Heart left ventricle (tissue), 16 donors: ENCODE data around the gene DSCAML1. TPM values are rescaled to one million over a fixed set of nuclear protein-coding genes. Genes with fewer than 3 reads are reported as not detected.
"Not testable (repeated sequence)": the region's sequence is repeated elsewhere in the genome, so short reads cannot be mapped to it uniquely, and the experiment has no call there.

Experiments used
- ATAC-seq, 4 donors: fragments of 200-7000 bp; cut with Tn5 transposase; one replicate each; pipeline ENCODE4 v1.9.1; 2020 to 2022; ENCODE audit warnings: moderate library complexity in 4 of 4, mild to moderate bottlenecking in 3 of 4, moderate number of reproducible peaks in 1 of 4
- DNase-seq, 5 donors: peaks; one replicate each; pipeline ENCODE4 v3.0.0-alpha.2; 2020
- H3K27ac ChIP-seq, 12 donors: fragments of 200-600 bp; sonication (generic) in 4 of 12; one replicate each; pipeline versions ENCODE4 v1.5.0 to v1.8.0; 2016 to 2022; ENCODE audit warnings: mild to moderate bottlenecking in 2 of 12
- H3K27me3 ChIP-seq, 9 donors: fragments of 200-600 bp; sonication (generic) in 2 of 9; one replicate each; pipeline versions ENCODE4 v1.5.1 to v1.8.0; 2016 to 2022; ENCODE audit warnings: mild to moderate bottlenecking in 3 of 9
- H3K36me3 ChIP-seq, 9 donors: fragments of 200-600 bp; sonication (generic) in 2 of 9; one replicate each; pipeline versions ENCODE4 v1.5.0 to v1.8.0; 2018 to 2022; ENCODE audit warnings: mild to moderate bottlenecking in 2 of 9
- H3K4me1 ChIP-seq, 12 donors: fragments of 200-600 bp; sonication (generic) in 4 of 12; one replicate each; pipeline versions ENCODE4 v1.5.0 to v1.8.0; 2016 to 2022; ENCODE audit warnings: mild to moderate bottlenecking in 3 of 12
- H3K4me3 ChIP-seq, 12 donors: fragments of 200-600 bp; sonication (generic) in 4 of 12; one replicate each; pipeline versions ENCODE4 v1.5.0 to v1.8.0; 2017 to 2022; ENCODE audit warnings: mild to moderate bottlenecking in 9 of 12, moderate library complexity in 4 of 12
- H3K9me3 ChIP-seq, 12 donors: fragments of 200-600 bp; sonication (generic) in 4 of 12; one replicate each; pipeline versions ENCODE4 v1.5.0 to v1.8.0; 2016 to 2022; ENCODE audit warnings: mild to moderate bottlenecking in 1 of 12
- CTCF ChIP-seq, 12 donors: fragments of 200-600 bp; sonication (generic) in 4 of 12; IDR thresholded peaks; one replicate each; pipeline versions ENCODE4 v1.5.0 to v1.8.0; 2018 to 2022; ENCODE audit warnings: antibody characterized with exemption in 12 of 12, mild to moderate bottlenecking in 5 of 12
- POLR2A ChIP-seq, 2 donors: fragments of 450-650 bp; IDR thresholded peaks; one replicate each; pipeline ENCODE4 v1.6.1; 2017; ENCODE audit warnings: antibody characterized with exemption in 2 of 2, mild to moderate bottlenecking in 2 of 2, moderate library complexity in 2 of 2
- WGBS, 4 donors: extraction: QIAGEN DNeasy Blood & Tissue Kit in 2 of 4; methylation state at CpG; one replicate each; pipeline versions ENCODE4 v1.1.5 to v1.1.7; 2013 to 2018; 5-methylcytosine and 5-hydroxymethylcytosine counted together
- intact Hi-C, 10 donors: fragments of 100-400 bp; cut with DNase I; formaldehyde crosslinking; loops; one replicate each; pipeline versions ENCODE4 v1.11.1 to v1.14.2; 2022
- polyA plus RNA-seq, 2 donors: library from polyadenylated mRNA; stranded (reverse); fragments of 200-250 nt; gene quantifications; one replicate each; pipeline ENCODE4 v1.2.3, GENCODE V29; 2013
- total RNA-seq, 9 donors: library from RNA; depleted of rRNA in 2 of 9; stranded (reverse); fragments of >200 nt in 2 of 9; fragmentation: NEBNext Ultra II Directional in 3 of 9; extraction: Animal tissue kit (Norgen Biotek cat#: 25700) in 3 of 9; gene quantifications; one replicate each; pipeline versions ENCODE4 v1.1.0 to v1.2.4, GENCODE V29; 2016 to 2023
- donor health status: ischemic (EF 13 %, LVEDD 7.1; RV severe dilation, severe dysfunction).
- donor health status: healthy with polysubstance abuse.
- donor health status: DM: no; HTN: yes; CAD: no.
- donor health status: DM: no; HTN: no; CAD: no.
- donor health status: ischemic (EF 25% LVEDD 6.9; RV normal size, moderate dysfunction).
- donor health status: ischemic (EF 25% LVEDD 5.7; RV mildly dilated, moderate dysfunction).
- donor health status: healthy.
- donor health status: DM: yes; HTN: yes; CAD: no.
- donor health status: ischemic (EF 35%, LVEDD 5.7; RV mildly dilated, moderate dysfunction).
- donor health status: nonischemic (EF 11% LVEDD 7.7; RV severe dilation, severe dysfunction).
- donor health status: DM: yes; HTN: yes; CAD: no.
- donor health status: PGD.
- donor health status: ischemic (EF 29% LVEDD 5.4; RV normal size, mild dysfunction).
- donor health status: nonischemic (EF 23%, LVEDD 6.1; RV moderate dilation, normal function).

The DSCAML1 gene
- total and polyA plus RNA-seq, 11 donors = 0.05 to 1.7 (median 0.76) TPM

GRCh38 chr11:117767071-117767470, 29.9 kb downstream of the DSCAML1 start:
- no peak overlapping the region for H3K27ac ChIP-seq
- DNase-seq (no peak), ATAC-seq (no peak)
- H3K4me1 ChIP-seq = no peaks in the 10 kb centered on the region
- H3K36me3 ChIP-seq = peaks cover 0 to 3% (median 0%) of the 10 kb centered on the region in 9 donors
- no peaks in the 10 kb centered on the region for H3K9me3 ChIP-seq
- no peak overlapping the region for H3K4me3 ChIP-seq
- intact Hi-C loops = no loop called here
- H3K27me3 ChIP-seq = peaks cover 0 to 6% (median 0%) of the 10 kb centered on the region in 9 donors
- WGBS, 4 donors = 90 to 96% (median 95%) methylated on average over 10 of the region's 10 CpGs
- TF ChIP-seq CTCF (IDR thresholded peaks at IDR 0.05) (no peak), POLR2A (IDR thresholded peaks at IDR 0.05) (no peak)

DNA sequence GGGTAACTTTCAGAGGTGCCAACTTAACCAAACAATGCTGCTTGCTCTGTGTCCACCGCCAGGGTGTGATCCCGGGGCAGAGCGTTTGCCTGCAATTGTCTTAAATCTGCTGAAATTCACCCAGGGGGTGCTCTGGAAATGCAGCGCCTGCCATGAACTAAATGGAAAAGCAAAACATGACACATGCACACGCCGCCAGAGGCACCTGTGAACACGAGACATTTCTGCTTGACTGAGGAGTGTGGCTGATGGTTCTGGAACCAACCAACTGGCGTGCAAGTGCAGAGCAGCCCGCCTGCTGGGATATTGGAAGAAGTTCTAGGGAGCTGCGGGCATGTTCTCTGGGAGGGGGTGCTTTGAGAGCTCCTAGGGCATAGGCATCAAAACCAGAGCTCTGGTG, 30.4 kb downstream of the DSCAML1 start:
- no peak overlapping the region for H3K27ac ChIP-seq
- 92 to 97% (median 94%) methylated on average over 10 of the region's 10 CpGs for WGBS, 4 donors
- DNase-seq (no peak), ATAC-seq (no peak)
- no peaks in the 10 kb centered on the region for H3K4me1 ChIP-seq
- H3K27me3 ChIP-seq = peaks cover 0 to 6% (median 0%) of the 10 kb centered on the region in 9 donors
- intact Hi-C loops = no loop called here
- no peaks in the 10 kb centered on the region for H3K9me3 ChIP-seq
- peaks cover 0 to 3% (median 0%) of the 10 kb centered on the region in 9 donors for H3K36me3 ChIP-seq
- TF ChIP-seq CTCF (IDR thresholded peaks at IDR 0.05) = no peak
- no peak overlapping the region for H3K4me3 ChIP-seq

- no peak overlapping the region for H3K27ac ChIP-seq
- TF ChIP-seq CTCF (IDR thresholded peaks at IDR 0.05) (no peak), POLR2A (IDR thresholded peaks at IDR 0.05) (no peak)
- H3K4me1 ChIP-seq = no peaks in the 10 kb centered on the region
- 91 to 93% (median 93%) methylated on average over 9 of the region's 9 CpGs for WGBS, 4 donors
- intact Hi-C loops = no loop called here
- H3K9me3 ChIP-seq = no peaks in the 10 kb centered on the region
- H3K4me3 ChIP-seq = no peak overlapping the region
- H3K36me3 ChIP-seq = peaks cover 0 to 7% (median 0%) of the 10 kb centered on the region in 9 donors
- peaks cover 0 to 6% (median 0%) of the 10 kb centered on the region in 9 donors for H3K27me3 ChIP-seq
- no peak for ATAC-seq
- DNase-seq = no peak
Measured at GRCh38 chr11:117766026-117766425, 31.0 kb downstream of the DSCAML1 start.

GRCh38 chr11:117765068-117765467, 31.9 kb downstream of the DSCAML1 start:
- Histone ChIP-seq H3K27ac (no peak overlapping the region), H3K36me3 (peaks cover 0 to 7% (median 0%) of the 10 kb centered on the region in 9 donors), H3K4me1 (no peaks in the 10 kb centered on the region), H3K4me3 (no peak overlapping the region), H3K9me3 (no peaks in the 10 kb centered on the region), H3K27me3 (peaks cover 0 to 6% (median 0%) of the 10 kb centered on the region in 9 donors)
- intact Hi-C loops = no loop called here
- WGBS, 4 donors = 83 to 93% (median 88%) methylated on average over 5 of the region's 5 CpGs
- no peak for DNase-seq
- no peak for ATAC-seq
- TF ChIP-seq CTCF (IDR thresholded peaks at IDR 0.05) = no peak
- no peak for TF ChIP-seq POLR2A (IDR thresholded peaks at IDR 0.05)

- DNase-seq, H3K27me3 ChIP-seq, H3K4me1 ChIP-seq: not testable (repeated sequence)
Measured at GRCh38 chr11:117763465-117763864, 33.6 kb downstream of the DSCAML1 start.

More at GRCh38 chr11:117763465-117763864, 33.6 kb downstream of the DSCAML1 start:
- H3K4me3 ChIP-seq, ATAC-seq, H3K27ac ChIP-seq, H3K9me3 ChIP-seq, intact Hi-C loops, H3K36me3 ChIP-seq: not testable (repeated sequence)
- WGBS, 4 donors = 77 to 84% (median 79%) methylated on average over 5 of the region's 5 CpGs
